Amniotic epithelial cell (primary cell): ENCODE measurements around the gene MGMT.

Experiments used
- DNase-seq: peaks from one replicate; pipeline ENCODE4 v3.0.0-alpha.2; 2010; ENCODE audit warnings: low read depth

Gene MGMT

GRCh38 chr10:129521161-129522025 is 54.4 kb downstream of the MGMT start:
- DNase-seq, result no peak

- DNase-seq, result peak; percentile 2
Observed at GRCh38 chr10:129522041-129522585, 55.1 kb downstream of the MGMT start.

- DNase-seq, result no peak
Observed at GRCh38 chr10:129523031-129523722, 56.1 kb downstream of the MGMT start.

GRCh38 chr10:129523723-129524316 is 56.8 kb downstream of the MGMT start:
- DNase-seq, result no peak

GRCh38 chr10:129524936-129525335 is 57.9 kb downstream of the MGMT start:
- DNase-seq, result no peak

- DNase-seq, result peak; percentile 60
Observed at GRCh38 chr10:129525401-129525801, 58.4 kb downstream of the MGMT start.

GRCh38 chr10:129526943-129527342 is 59.9 kb downstream of the MGMT start:
- DNase-seq, result no peak

- no peak for DNase-seq
Observed at GRCh38 chr10:129528376-129528978, 61.4 kb downstream of the MGMT start.

GRCh38 chr10:129530581-129530980 is 63.5 kb downstream of the MGMT start:
- DNase-seq, result no peak

GRCh38 chr10:129531195-129531968 is 64.3 kb downstream of the MGMT start:
- peak; percentile 68 for DNase-seq

- peak; percentile 68 for DNase-seq
Observed at GRCh38 chr10:129531969-129532660, 65.1 kb downstream of the MGMT start.

- no peak for DNase-seq
Observed at GRCh38 chr10:129532838-129533237, 65.8 kb downstream of the MGMT start.

GRCh38 chr10:129533281-129533680 is 66.2 kb downstream of the MGMT start:
- DNase-seq, result no peak

- no peak for DNase-seq
Observed at GRCh38 chr10:129534826-129535225, 67.8 kb downstream of the MGMT start.

GRCh38 chr10:129536336-129536735 is 69.3 kb downstream of the MGMT start:
- no peak for DNase-seq

GRCh38 chr10:129537151-129537550 is 70.1 kb downstream of the MGMT start:
- no peak for DNase-seq

- DNase-seq, result no peak
Observed at GRCh38 chr10:129538236-129538635, 71.2 kb downstream of the MGMT start.

- DNase-seq, result peak; percentile 9
Observed at GRCh38 chr10:129541200-129541599, 74.2 kb downstream of the MGMT start.

- no peak for DNase-seq
Observed at GRCh38 chr10:129541748-129542487, 74.9 kb downstream of the MGMT start.

- no peak for DNase-seq
Observed at GRCh38 chr10:129542589-129542988, 75.5 kb downstream of the MGMT start.
